ENCODE measurements around the gene CALHM4. TPM values are rescaled to one million over a fixed set of nuclear protein-coding genes. Genes with fewer than 3 reads are reported as not detected.

CALHM4 gene
- total RNA-seq, 4 donors from 2014 or later = not detected

GRCh38 chr6:116512734-116513133, 40.8 kb upstream of the CALHM4 start:
- H3K4me3 ChIP-seq (replicated peaks in 1 of 3) = peak overlapping the region in 1 of 3 donors; percentile 21
- no peak for DNase-seq
- intact Hi-C loops (cut with DNase I) = no loop called here
- no peaks in the 10 kb centered on the region for H3K27me3 ChIP-seq
- H3K9me3 ChIP-seq = no peaks in the 10 kb centered on the region
- peaks cover 0 to 4% of the 10 kb centered on the region in 2 donors for H3K36me3 ChIP-seq
- TF ChIP-seq, protein P1, sequence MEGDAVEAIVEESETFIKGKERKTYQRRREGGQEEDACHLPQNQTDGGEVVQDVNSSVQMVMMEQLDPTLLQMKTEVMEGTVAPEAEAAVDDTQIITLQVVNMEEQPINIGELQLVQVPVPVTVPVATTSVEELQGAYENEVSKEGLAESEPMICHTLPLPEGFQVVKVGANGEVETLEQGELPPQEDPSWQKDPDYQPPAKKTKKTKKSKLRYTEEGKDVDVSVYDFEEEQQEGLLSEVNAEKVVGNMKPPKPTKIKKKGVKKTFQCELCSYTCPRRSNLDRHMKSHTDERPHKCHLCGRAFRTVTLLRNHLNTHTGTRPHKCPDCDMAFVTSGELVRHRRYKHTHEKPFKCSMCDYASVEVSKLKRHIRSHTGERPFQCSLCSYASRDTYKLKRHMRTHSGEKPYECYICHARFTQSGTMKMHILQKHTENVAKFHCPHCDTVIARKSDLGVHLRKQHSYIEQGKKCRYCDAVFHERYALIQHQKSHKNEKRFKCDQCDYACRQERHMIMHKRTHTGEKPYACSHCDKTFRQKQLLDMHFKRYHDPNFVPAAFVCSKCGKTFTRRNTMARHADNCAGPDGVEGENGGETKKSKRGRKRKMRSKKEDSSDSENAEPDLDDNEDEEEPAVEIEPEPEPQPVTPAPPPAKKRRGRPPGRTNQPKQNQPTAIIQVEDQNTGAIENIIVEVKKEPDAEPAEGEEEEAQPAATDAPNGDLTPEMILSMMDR (IDR thresholded peaks at IDR 0.05) = no peak
- TF ChIP-seq POLR2A (IDR thresholded peaks at IDR 0.05) = no peak
- no peaks in the 10 kb centered on the region for H3K4me1 ChIP-seq
- H3K27ac ChIP-seq = peak overlapping the region in 2 of 3 donors; percentile 69 to 80

DNA sequence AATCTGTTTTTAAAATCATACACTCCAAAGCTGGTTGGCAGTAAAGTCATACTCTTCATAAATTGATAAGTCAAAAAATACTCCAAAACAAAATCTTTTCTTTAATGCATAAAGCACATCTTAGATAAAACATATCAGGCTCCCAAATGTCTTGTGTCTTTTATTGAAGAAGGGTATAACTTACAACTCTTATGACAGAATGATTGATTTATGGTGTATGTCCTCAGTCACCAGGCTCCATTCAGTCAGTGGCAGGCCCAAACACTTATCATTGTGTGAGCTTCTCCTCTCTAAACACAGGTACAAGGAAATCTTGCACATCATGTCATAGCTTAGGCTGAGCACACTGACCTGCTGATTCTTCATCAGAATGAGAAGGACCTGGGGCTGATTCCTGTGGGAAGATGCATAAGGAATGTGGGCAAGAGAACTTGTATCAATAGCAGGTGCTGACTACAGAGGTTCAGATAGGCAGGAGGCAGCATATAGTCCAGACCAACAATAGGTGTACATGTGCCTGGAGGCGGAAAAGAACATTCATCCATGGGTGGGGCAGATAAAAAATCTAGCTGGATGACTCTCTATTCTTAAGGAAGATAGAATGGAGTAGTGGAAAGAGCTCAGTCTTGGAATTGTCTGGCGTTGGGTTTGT, 40.2 kb upstream of the CALHM4 start:
- intact Hi-C loops (cut with DNase I) = no loop called here
- Histone ChIP-seq H3K9me3 (no peaks in the 10 kb centered on the region), H3K4me1 (no peaks in the 10 kb centered on the region), H3K27me3 (no peaks in the 10 kb centered on the region), H3K27ac (no peak overlapping the region), H3K36me3 (peaks cover 0 to 4% of the 10 kb centered on the region in 2 donors), H3K4me3 (replicated peaks in 1 of 3) (no peak overlapping the region)
- DNase-seq = no peak
- no peak for TF ChIP-seq POLR2A (IDR thresholded peaks at IDR 0.05)
- TF ChIP-seq, protein P1 (IDR thresholded peaks at IDR 0.05) = no peak
- 89 to 92% methylated on average over 2 of the region's 2 CpGs for WGBS, 2 donors

- H3K4me1 ChIP-seq = no peaks in the 10 kb centered on the region
- H3K27me3 ChIP-seq = no peaks in the 10 kb centered on the region
- DNase-seq = no peak
- no peak overlapping the region for H3K27ac ChIP-seq
- no peak overlapping the region for H3K4me3 ChIP-seq (replicated peaks in 1 of 3)
- intact Hi-C loops (cut with DNase I) = no loop called here
- TF ChIP-seq, protein P1 (IDR thresholded peaks at IDR 0.05) = no peak
- no peak for TF ChIP-seq POLR2A (IDR thresholded peaks at IDR 0.05)
- 87 to 92% methylated on average over 4 of the region's 4 CpGs for WGBS, 2 donors
- peaks cover 0 to 4% of the 10 kb centered on the region in 2 donors for H3K36me3 ChIP-seq
- no peaks in the 10 kb centered on the region for H3K9me3 ChIP-seq
Observed at GRCh38 chr6:116514111-116514510, 39.4 kb upstream of the CALHM4 start.

- Histone ChIP-seq H3K4me1 (no peaks in the 10 kb centered on the region), H3K27ac (no peak overlapping the region), H3K27me3 (no peaks in the 10 kb centered on the region), H3K9me3 (no peaks in the 10 kb centered on the region), H3K4me3 (replicated peaks in 1 of 3) (no peak overlapping the region), H3K36me3 (peaks cover 0 to 4% of the 10 kb centered on the region in 2 donors)
- intact Hi-C loops (cut with DNase I) = no loop called here
- TF ChIP-seq, protein P1 (IDR thresholded peaks at IDR 0.05) = no peak
- no peak for TF ChIP-seq POLR2A (IDR thresholded peaks at IDR 0.05)
- no peak for DNase-seq
Observed at GRCh38 chr6:116515141-116515540, 38.4 kb upstream of the CALHM4 start.

DNA sequence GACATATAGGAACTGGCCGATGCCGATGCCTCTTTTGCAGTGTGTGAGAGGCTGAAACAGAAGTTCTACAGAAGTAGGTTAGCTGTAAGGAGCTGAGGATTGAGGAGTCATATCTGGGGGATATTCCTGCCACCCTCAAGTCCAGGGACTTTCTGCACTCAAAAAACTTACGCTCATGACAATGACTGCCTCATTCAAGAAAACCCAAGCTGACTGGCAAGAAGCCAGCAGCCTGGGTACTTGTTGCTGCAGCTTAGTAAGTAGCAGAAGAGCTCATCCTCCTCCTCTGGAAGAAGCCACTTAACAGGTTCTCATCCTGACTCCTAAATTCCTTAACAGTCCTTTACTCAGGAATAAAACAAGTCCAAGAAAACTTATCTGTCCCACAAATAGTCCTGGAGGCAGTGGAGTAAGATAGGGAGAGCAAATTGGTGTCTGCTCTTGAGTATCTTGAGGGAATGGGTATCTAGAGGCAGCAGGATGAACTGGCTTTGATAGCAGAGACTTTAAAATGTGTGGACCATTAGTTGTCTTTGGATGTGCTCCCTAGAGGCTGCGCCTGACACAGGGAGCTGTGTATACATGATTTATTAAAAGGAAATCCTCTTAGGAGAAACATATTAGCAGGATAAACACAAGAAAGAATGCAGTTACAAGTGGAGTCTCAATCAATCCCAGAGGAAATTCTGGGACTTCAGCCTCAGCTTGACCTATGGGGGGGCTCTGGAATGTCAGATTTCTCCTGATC, 34.8 kb upstream of the CALHM4 start:
- H3K36me3 ChIP-seq = peaks cover 0 to 4% of the 10 kb centered on the region in 2 donors
- H3K4me3 ChIP-seq (replicated peaks in 1 of 3) = no peak overlapping the region
- DNase-seq = peak; percentile 39 to 45
- no peaks in the 10 kb centered on the region for H3K4me1 ChIP-seq
- no peak overlapping the region for H3K27ac ChIP-seq
- WGBS, 2 donors = 45 to 49% methylated on average over 4 of the region's 4 CpGs
- H3K9me3 ChIP-seq = no peaks in the 10 kb centered on the region
- intact Hi-C loops (cut with DNase I) = no loop called here
- no peaks in the 10 kb centered on the region for H3K27me3 ChIP-seq
- TF ChIP-seq POLR2A (IDR thresholded peaks at IDR 0.05) = no peak
- TF ChIP-seq, protein P1 (IDR thresholded peaks at IDR 0.05) = no peak
